H1 (cell line): Measurements from ENCODE around the gene HMGB1. TPM values are rescaled to one million over a fixed set of nuclear protein-coding genes. Genes with fewer than 3 reads are reported as not detected.

Source experiments
- CTCF ChIA-PET: fragments of 300-600 bp; sonication (Branson Sonifier 250); formaldehyde crosslinking; loops from one replicate; lab custom pipeline; 2021; ENCODE audit not compliant: partially characterized antibody; lab: Charles Lee
- POLR2A ChIA-PET: fragments of 300-600 bp; sonication (Branson Sonifier 250); formaldehyde crosslinking; loops from one replicate; lab custom pipeline; 2021; ENCODE audit warnings: inconsistent platforms; ENCODE audit not compliant: partially characterized antibody; lab: Charles Lee
- DNase-seq, 2 experiments: peaks; one replicate each; pipeline versions ENCODE4 v3.0.0 to v3.0.0-alpha.2; 2010 to 2022; ENCODE audit warnings: low spot score in 2 of 2, low read depth in 1 of 2, mixed read lengths in 1 of 2
- FAIRE-seq: peaks from 2 replicates; lab custom pipeline; 2011; peaks lifted over from hg19 to GRCh38; lab: Jason Lieb, UNC
- H2AFZ ChIP-seq: 2 replicates; pipeline ENCODE4 v1.8.1; 2012; ENCODE audit warnings: low read length, inconsistent platforms
- H2AK5ac ChIP-seq: 2 replicates; pipeline ENCODE4 v1.6.1; 2013; ENCODE audit warnings: low read depth, low read length
- H2BK120ac ChIP-seq: replicated peaks from 2 replicates; pipeline ENCODE3; 2013; ENCODE audit warnings: low read depth, low read length, inconsistent platforms
- H2BK12ac ChIP-seq: 2 replicates; pipeline ENCODE4 v1.6.1; 2013; ENCODE audit warnings: low read depth, low read length
- H2BK15ac ChIP-seq: 2 replicates; pipeline ENCODE4 v1.6.1; 2013; ENCODE audit warnings: low read length
- H2BK20ac ChIP-seq: 2 replicates; pipeline ENCODE4 v1.6.1; 2013; ENCODE audit warnings: low read length
- H2BK5ac ChIP-seq: 2 replicates; pipeline ENCODE4 v1.6.1; 2013; ENCODE audit warnings: low read depth, low read length
- H3K14ac ChIP-seq: 2 replicates; pipeline ENCODE4 v1.6.1; 2013; ENCODE audit warnings: inconsistent platforms; ENCODE audit not compliant: insufficient read length
- H3K18ac ChIP-seq: 2 replicates; pipeline ENCODE4 v1.6.1; 2013; ENCODE audit warnings: low read length; ENCODE audit errors: extremely low read depth
- H3K23ac ChIP-seq: 2 replicates; pipeline ENCODE4 v1.6.1; 2013; ENCODE audit warnings: inconsistent platforms; ENCODE audit not compliant: insufficient read length
- H3K23me2 ChIP-seq: 2 replicates; pipeline ENCODE4 v1.6.1; 2013; ENCODE audit warnings: low read depth, low read length
- H3K27ac ChIP-seq: 2 replicates; pipeline ENCODE4 v1.6.1; 2011; ENCODE audit warnings: low read depth, low read length, inconsistent platforms
- H3K27me3 ChIP-seq, 4 experiments: replicated peaks in 1 of 4; 1 replicate in 1 of 4; 2 replicates in 3 of 4; pipeline versions ENCODE4 v1.6.1 to v1.8.1; 2011 to 2013; ENCODE audit warnings: low read length in 3 of 4, mild to moderate bottlenecking in 3 of 4, inconsistent platforms in 2 of 4, mixed read lengths in 2 of 4, moderate library complexity in 1 of 4; ENCODE audit not compliant: control insufficient read depth in 3 of 4, insufficient read depth in 3 of 4; ENCODE audit errors: extremely low read depth in 1 of 4
- H3K36me3 ChIP-seq, 4 experiments: 2 replicates each; pipeline versions ENCODE4 v1.6.1 to v1.8.1; 2011 to 2013; ENCODE audit warnings: mild to moderate bottlenecking in 4 of 4, low read length in 3 of 4, moderate library complexity in 2 of 4, control low read depth in 1 of 4, inconsistent platforms in 1 of 4; ENCODE audit not compliant: insufficient read depth in 4 of 4, control insufficient read depth in 2 of 4
- H3K4ac ChIP-seq: replicated peaks from 2 replicates; pipeline ENCODE3; 2013; ENCODE audit warnings: low read length, low read depth, mixed read lengths, inconsistent platforms; ENCODE audit not compliant: insufficient read length
- H3K4me1 ChIP-seq, 4 experiments: replicated peaks in 1 of 4; 1 replicate in 1 of 4; 2 replicates in 3 of 4; pipeline versions ENCODE4 v1.6.1 to v1.8.1; 2011 to 2013; ENCODE audit warnings: low read length in 3 of 4, inconsistent platforms in 2 of 4, mixed read lengths in 1 of 4; ENCODE audit not compliant: insufficient read depth in 4 of 4, control insufficient read depth in 3 of 4
- H3K4me2 ChIP-seq, 2 experiments: 2 replicates each; pipeline versions ENCODE4 v1.6.1 to v1.8.1; 2011 to 2013; ENCODE audit warnings: low read depth in 2 of 2, low read length in 2 of 2, control low read depth in 1 of 2, inconsistent platforms in 1 of 2, mild to moderate bottlenecking in 1 of 2; ENCODE audit not compliant: insufficient read depth in 1 of 2
- H3K4me3 ChIP-seq, 4 experiments: fragments of 200-600, 300-600 bp in 1 of 4; sonication (generic), shearing (Covaris generic), sonication (Bioruptor Twin) in 1 of 4; 2 replicates each; pipeline versions ENCODE4 v1.5.1 to v1.8.1; 2011 to 2016; ENCODE audit warnings: low read length in 4 of 4, low read depth in 3 of 4, control low read depth in 2 of 4, inconsistent platforms in 2 of 4, mild to moderate bottlenecking in 2 of 4, mixed read lengths in 1 of 4, moderate library complexity in 1 of 4; ENCODE audit not compliant: insufficient read depth in 2 of 4; ENCODE audit errors: extremely low read depth in 1 of 4
- H3K56ac ChIP-seq: replicated peaks from 2 replicates; pipeline ENCODE3; 2013; ENCODE audit warnings: low read depth, mild to moderate bottlenecking, mixed read lengths, low read length, inconsistent platforms; ENCODE audit not compliant: insufficient read length
- H3K79me1 ChIP-seq: 2 replicates; pipeline ENCODE4 v1.6.1; 2013; ENCODE audit warnings: low read depth, low read length, control low read depth
- H3K79me2 ChIP-seq, 2 experiments: 2 replicates each; pipeline versions ENCODE4 v1.6.1 to v1.8.1; 2012 to 2013; ENCODE audit warnings: low read length in 2 of 2, mild to moderate bottlenecking in 2 of 2, inconsistent platforms in 1 of 2; ENCODE audit not compliant: insufficient read depth in 2 of 2, control insufficient read depth in 1 of 2
- H3K9ac ChIP-seq, 4 experiments: replicated peaks in 1 of 4; 1 replicate in 1 of 4; 2 replicates in 3 of 4; pipeline versions ENCODE4 v1.6.1 to v1.8.1; 2011 to 2013; ENCODE audit warnings: low read depth in 3 of 4, low read length in 3 of 4, control low read depth in 2 of 4, mild to moderate bottlenecking in 2 of 4, moderate library complexity in 2 of 4, inconsistent platforms in 1 of 4; ENCODE audit errors: extremely low read depth in 1 of 4
- H3K9me3 ChIP-seq, 2 experiments: 2 replicates each; pipeline versions ENCODE4 v1.6.1 to v1.8.1; 2012 to 2013; ENCODE audit warnings: mild to moderate bottlenecking in 2 of 2, moderate library complexity in 2 of 2, control low read depth in 1 of 2, inconsistent platforms in 1 of 2, low read depth in 1 of 2, low read length in 1 of 2, mixed read lengths in 1 of 2; ENCODE audit not compliant: insufficient read depth in 2 of 2
- H4K20me1 ChIP-seq, 2 experiments: replicated peaks in 1 of 2; 2 replicates each; pipeline versions ENCODE3 to v1.8.1; 2011 to 2013; ENCODE audit warnings: inconsistent platforms in 2 of 2, low read length in 2 of 2, mild to moderate bottlenecking in 1 of 2; ENCODE audit not compliant: insufficient read depth in 2 of 2, control insufficient read depth in 1 of 2
- H4K5ac ChIP-seq: 2 replicates; pipeline ENCODE4 v1.6.1; 2013; ENCODE audit warnings: low read length, low read depth, mixed read lengths, inconsistent platforms; ENCODE audit not compliant: insufficient read length
- H4K8ac ChIP-seq: 2 replicates; pipeline ENCODE4 v1.8.0; 2013; ENCODE audit warnings: mild to moderate bottlenecking, moderate library complexity, low read length, inconsistent platforms; ENCODE audit not compliant: insufficient read depth; ENCODE audit errors: extremely low read depth
- H4K91ac ChIP-seq: replicated peaks from 2 replicates; pipeline ENCODE3; 2013; ENCODE audit warnings: low read length, mixed read lengths, inconsistent platforms; ENCODE audit not compliant: insufficient read length
- ATF2 ChIP-seq: IDR thresholded peaks from 2 replicates; pipeline ENCODE4 v1.6.1; 2012; ENCODE audit warnings: low read length, inconsistent platforms
- CBX8 ChIP-seq: fragments of 300-800, 300-1000 bp; sonication (generic); IDR thresholded peaks from 2 replicates; pipeline ENCODE4 v1.7.1; 2016; ENCODE audit warnings: low read depth, low read length, borderline replicate concordance
- CTBP2 ChIP-seq: IDR thresholded peaks from 2 replicates; pipeline ENCODE4 v1.7.0; 2011; ENCODE audit warnings: borderline replicate concordance, mild to moderate bottlenecking, moderate library complexity, mixed read lengths, low read length; ENCODE audit not compliant: insufficient read depth, insufficient read length
- KDM5A ChIP-seq: fragments of 200-600 bp; IDR thresholded peaks from 2 replicates; pipeline ENCODE4 v1.7.1; 2012; ENCODE audit warnings: mild to moderate bottlenecking, low read length, inconsistent platforms, mixed read lengths
- SIX5 ChIP-seq: IDR thresholded peaks from 2 replicates; pipeline ENCODE4 v1.6.1; 2011; ENCODE audit warnings: mild to moderate bottlenecking, low read depth, low read length
- SP1 ChIP-seq: IDR thresholded peaks from 2 replicates; pipeline ENCODE4 v1.6.1; 2011; ENCODE audit warnings: low read depth, low read length
- ZNF274 ChIP-seq: IDR thresholded peaks from 2 replicates; pipeline ENCODE4 v1.7.0; 2012; ENCODE audit warnings: low read length, borderline replicate concordance; ENCODE audit errors: extremely low read depth
- WGBS, 2 experiments: shearing (Covaris generic) in 1 of 2; methylation state at CpG; one replicate each; pipeline versions ENCODE4 v1.1.6 to v1.1.7; 2013 to 2015; ENCODE audit warnings: low lambda C conversion rate in 2 of 2, mixed read lengths in 2 of 2, inconsistent platforms in 1 of 2, low coverage in 1 of 2, missing lambda C conversion rate in 1 of 2; ENCODE audit not compliant: insufficient replicate concordance in 2 of 2, insufficient coverage in 1 of 2, insufficient read length in 1 of 2; ENCODE audit errors: extremely low coverage in 1 of 2, missing lambda C conversion rate in 1 of 2; 5-methylcytosine and 5-hydroxymethylcytosine counted together
- polyA plus RNA-seq, 7 experiments: library from polyadenylated mRNA; depleted of rRNA in 3 of 7; stranded (reverse) in 5 of 7; unstranded in 2 of 7; fragments of >200 nt in 5 of 7; fragments of 200-250 nt in 2 of 7; gene quantifications; 1 replicate in 5 of 7; 2 replicates in 1 of 7; 4 replicates in 1 of 7; pipeline versions ENCODE4 v1.2.1 to v1.2.3, GENCODE V29; 2011 to 2013; ENCODE audit warnings: missing spikeins in 2 of 7, mixed read lengths in 2 of 7
- total RNA-seq: library from RNA; stranded (reverse); fragmentation: NEBNext Ultra II Directional; extraction: Animal tissue kit (Norgen Biotek cat#: 25700); gene quantifications from 2 replicates; pipeline ENCODE4 v1.2.1, GENCODE V29; 2021

Gene HMGB1
- total and polyA plus RNA-seq, 2 of the 8 experiments (the other 6 are each of a cell fraction or from before 2014, with no cell fraction given) = 123 to 776 TPM

- Histone ChIP-seq H3K4me3 (no peak overlapping the region), H3K23me2 (no peaks in the 10 kb centered on the region), H2BK20ac (no peak overlapping the region), H3K4me2 (peak overlapping the region; percentile 14 to 26; a peak in 2 of 4 replicates), H3K9ac (no peak overlapping the region), H3K79me1 (no peaks in the 10 kb centered on the region), H4K20me1 (no peaks in the 10 kb centered on the region), H3K9me3 (no peaks in the 10 kb centered on the region), H3K23ac (no peak overlapping the region), H4K5ac (no peak overlapping the region), H4K91ac (peak overlapping the region; percentile 18), H2BK120ac (peak overlapping the region; percentile 57), H2BK15ac (0 out of 2 replicates have a peak overlapping the region, but pooled peaks have one; percentile 36), H3K14ac (no peak overlapping the region), H3K4me1 (peaks cover 0 to 4% (median 3%) of the 10 kb centered on the region in 4 experiments; a peak in 6 of 7 replicates), H3K36me3 (no peaks in the 10 kb centered on the region), H2BK5ac (peak overlapping the region; percentile 8; the same call in 1 of the 2 replicates), H3K27ac (no peak overlapping the region), H2AFZ (peak overlapping the region; percentile 63), H2BK12ac (no peak overlapping the region), H3K18ac (no peak overlapping the region), H2AK5ac (no peak overlapping the region), H4K8ac (no peak overlapping the region; the same call in 1 of the 2 replicates), H3K27me3 (no peaks in the 10 kb centered on the region), H3K4ac (no peak overlapping the region), H3K56ac (no peak overlapping the region), H3K79me2 (no peaks in the 10 kb centered on the region)
- ChIA-PET POLR2A (interaction anchor here (0.7 to 1.9 kb wide), 4 partner anchors 20 to 45 kb away, joined by 3 to 6 read pairs (median 5); partner anchors contain the start of gene HMGB1), CTCF (interaction anchor here (1.0 to 1.2 kb wide), 2 partner anchors 128 to 354 kb away, joined by 3 read pairs; no protein-coding TSS in a partner anchor)
- DNase-seq (peak in 1 of 2 experiments; percentile 49), FAIRE-seq (no peak)
- TF ChIP-seq KDM5A (no peak), SIX5 (no peak), CTBP2 (no peak), CBX8 (no peak), ZNF274 (no peak), ATF2 (no peak), SP1 (peak; percentile 69; the same call in 1 of the 2 replicates)
- 71% methylated on average over 11 of the region's 11 CpGs; no CpG with 5 or more reads in 1 of the 2 experiments for WGBS, 2 experiments
Observed at GRCh38 chr13:30486230-30487074, 20.7 kb upstream of the HMGB1 start.
